GM12878 (cell line): ENCODE results near the gene CRYAB.
A peak's percentile ranks its signal among the peaks of the same experiment; 100 is the strongest.

Experiments used
- CBX5 ChIP-seq: sonication (generic); IDR thresholded peaks from 2 replicates; pipeline ENCODE4 v1.6.1; 2016; ENCODE audit warnings: low read depth, moderate library complexity, mild to moderate bottlenecking, inconsistent platforms
- CHD4 ChIP-seq: fragments of 200-600 bp; sonication (generic); IDR thresholded peaks from 2 replicates; pipeline ENCODE4 v1.6.1; 2016; ENCODE audit warnings: mild to moderate bottlenecking
- JUNB ChIP-seq: IDR thresholded peaks from 2 replicates; pipeline ENCODE4 v1.6.1; 2016; ENCODE audit warnings: antibody characterized with exemption, mild to moderate bottlenecking
- MYC ChIP-seq: IDR thresholded peaks from 2 replicates; pipeline ENCODE4 v1.6.1; 2011; ENCODE audit warnings: mild to moderate bottlenecking, low read length, moderate library complexity, inconsistent platforms; ENCODE audit not compliant: insufficient read depth, insufficient replicate concordance, insufficient read length, severe bottlenecking
- POLR2A ChIP-seq: IDR thresholded peaks from 2 replicates; pipeline ENCODE4 v1.6.1; 2011; ENCODE audit warnings: low read depth, mild to moderate bottlenecking, low read length
- REST ChIP-seq: IDR thresholded peaks from 2 replicates; pipeline ENCODE4 v1.6.1; 2012; ENCODE audit warnings: mild to moderate bottlenecking, low read depth, low read length
- SMAD1 ChIP-seq: fragments of 450-650 bp; IDR thresholded peaks from 2 replicates; pipeline ENCODE4 v1.6.1; 2018; ENCODE audit warnings: mild to moderate bottlenecking, low read depth; ENCODE audit not compliant: partially characterized antibody

- TF ChIP-seq CHD4 (no peak), REST (no peak), SMAD1 (no peak), POLR2A (no peak), JUNB (no peak), MYC (peak; percentile 87), CBX5 (no peak)
Measured at GRCh38 chr11:111878385-111878848, 33.2 kb downstream of the CRYAB start.
